Ammon's horn (tissue), 1 donor: Measurements from ENCODE around the gene ADARB2.
"Not testable (repeated sequence)": the region's sequence is repeated elsewhere in the genome, so short reads cannot be mapped to it uniquely, and the experiment has no call there.

Source experiments
- DNase-seq: peaks from one replicate; pipeline ENCODE4 v3.0.0-alpha.2; 2016; ENCODE audit warnings: low spot score

The ADARB2 gene

DNA sequence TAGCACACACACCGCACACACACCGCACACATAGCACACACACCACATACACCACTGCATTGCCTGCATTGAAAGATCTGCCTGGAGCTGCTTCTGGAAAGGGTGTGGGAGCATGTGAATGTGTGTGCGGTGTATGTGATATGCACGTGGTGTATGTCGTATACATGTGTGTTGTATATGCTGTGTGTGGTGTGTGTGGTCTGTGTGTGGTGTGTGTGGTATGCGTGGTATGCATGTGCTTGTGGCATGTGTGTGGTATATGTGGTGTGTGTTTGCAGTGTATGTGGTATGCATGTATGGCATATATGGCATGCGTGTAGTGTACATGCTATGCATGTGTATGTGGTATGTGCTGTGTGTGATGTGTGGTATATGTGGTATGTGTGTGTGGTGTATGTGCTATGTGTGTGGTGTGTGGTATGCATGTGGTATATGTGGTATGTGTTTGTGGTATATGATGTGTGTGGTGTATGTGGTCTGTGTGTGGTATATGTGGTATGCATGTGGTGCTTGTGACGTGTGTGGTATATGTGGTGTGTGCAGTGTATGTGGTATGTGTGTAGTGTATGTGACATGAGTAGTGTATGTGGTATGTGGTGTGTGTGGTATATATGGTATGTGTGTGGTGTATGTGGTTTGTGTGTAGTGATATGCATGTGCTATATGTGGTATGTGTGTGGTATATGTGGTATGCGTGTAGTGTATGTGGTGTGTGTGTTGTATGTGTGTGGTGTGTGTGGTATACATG is 505.0 kb downstream of the ADARB2 start:
- no peak for DNase-seq

DNA sequence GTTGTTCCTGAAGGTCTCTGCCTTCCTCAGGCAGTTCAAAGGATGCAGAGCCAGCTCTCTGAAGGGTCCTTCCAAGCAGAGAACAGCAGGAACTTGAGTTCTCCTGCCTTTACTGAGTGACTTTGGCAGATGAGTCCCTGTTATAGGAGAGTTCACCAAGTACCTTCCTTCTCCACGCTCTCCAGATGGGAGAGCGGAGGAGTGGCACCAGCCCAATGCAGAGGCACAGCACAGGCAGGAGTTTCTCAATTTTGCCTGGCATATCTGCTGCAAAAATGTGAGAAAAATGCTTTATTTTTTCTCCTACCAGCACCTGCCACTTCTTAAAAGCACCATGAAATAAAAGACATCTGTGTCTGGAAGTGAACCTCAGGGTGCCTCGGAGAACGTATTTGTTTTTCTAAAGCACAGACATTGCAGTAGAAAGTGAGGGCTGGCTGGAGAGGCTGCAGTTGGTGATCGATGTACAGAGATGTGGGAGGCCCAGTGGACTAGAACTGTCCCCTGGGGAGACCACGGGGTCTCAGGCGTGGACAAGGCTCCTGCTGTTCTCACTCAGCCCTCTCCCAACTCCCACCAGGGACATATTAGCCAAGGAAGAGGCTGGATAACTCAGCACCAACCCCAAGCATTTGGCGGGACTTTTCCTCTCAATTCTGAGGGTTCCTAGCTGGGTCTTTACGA is 506.6 kb downstream of the ADARB2 start:
- peak; percentile 62 for DNase-seq

DNA sequence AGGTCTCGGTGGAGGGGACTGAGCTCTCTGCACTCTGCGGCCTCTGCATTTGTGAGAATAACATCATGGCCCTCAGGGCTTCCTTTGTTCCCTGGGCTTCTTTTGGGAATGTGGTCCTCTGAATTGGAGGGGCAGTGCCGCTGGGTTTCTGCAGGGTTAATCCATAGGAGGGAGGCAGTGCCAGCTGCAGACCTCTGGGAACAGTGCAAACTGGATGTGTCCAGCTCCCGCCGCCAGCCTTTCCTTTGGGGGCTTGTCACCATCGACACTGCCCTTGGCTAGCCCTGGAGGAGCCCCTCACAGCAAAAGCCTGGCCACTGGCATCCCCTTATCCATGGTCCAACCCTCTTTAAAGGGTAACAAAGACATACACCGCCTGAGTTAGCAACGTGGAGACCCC is 507.2 kb downstream of the ADARB2 start:
- DNase-seq: no peak

DNA sequence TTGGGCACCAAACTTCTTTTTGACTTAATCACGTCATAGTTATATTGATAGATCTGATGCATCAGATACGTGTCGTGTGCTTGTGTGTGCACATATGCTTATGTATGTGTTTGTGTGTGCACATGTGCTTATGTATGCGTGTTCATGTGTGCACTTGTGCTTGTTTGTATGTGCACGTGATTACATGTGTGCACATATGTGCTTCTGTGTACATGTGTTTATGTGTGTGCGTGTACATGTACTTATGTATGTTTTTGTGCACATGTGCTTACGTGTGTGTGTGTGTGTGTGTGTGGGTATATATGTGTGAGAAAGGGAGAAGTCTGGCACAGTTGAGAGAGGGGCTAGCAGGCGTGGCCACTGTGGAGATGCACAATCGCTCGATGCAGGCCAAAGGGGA is 507.8 kb downstream of the ADARB2 start:
- no peak for DNase-seq

DNA sequence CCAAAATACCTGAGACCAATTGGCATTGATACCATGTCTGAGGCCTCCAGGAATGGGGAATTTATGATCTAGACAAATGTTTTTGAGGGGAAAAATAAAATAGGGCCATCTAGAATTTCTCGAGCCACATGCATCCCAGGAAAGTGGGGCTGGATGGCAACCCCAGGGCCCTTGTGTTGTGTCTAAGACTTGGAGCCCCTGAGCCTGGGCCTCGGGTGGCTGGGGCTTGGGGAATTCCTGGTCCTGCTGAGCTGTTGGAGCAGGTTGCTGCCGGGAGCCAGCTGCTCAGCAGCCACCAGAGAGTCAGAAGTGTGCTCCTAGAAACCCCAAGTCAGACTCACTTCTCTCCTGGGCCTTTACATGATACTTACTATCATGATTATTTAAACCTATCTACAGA is 508.2 kb downstream of the ADARB2 start:
- no peak for DNase-seq

DNA sequence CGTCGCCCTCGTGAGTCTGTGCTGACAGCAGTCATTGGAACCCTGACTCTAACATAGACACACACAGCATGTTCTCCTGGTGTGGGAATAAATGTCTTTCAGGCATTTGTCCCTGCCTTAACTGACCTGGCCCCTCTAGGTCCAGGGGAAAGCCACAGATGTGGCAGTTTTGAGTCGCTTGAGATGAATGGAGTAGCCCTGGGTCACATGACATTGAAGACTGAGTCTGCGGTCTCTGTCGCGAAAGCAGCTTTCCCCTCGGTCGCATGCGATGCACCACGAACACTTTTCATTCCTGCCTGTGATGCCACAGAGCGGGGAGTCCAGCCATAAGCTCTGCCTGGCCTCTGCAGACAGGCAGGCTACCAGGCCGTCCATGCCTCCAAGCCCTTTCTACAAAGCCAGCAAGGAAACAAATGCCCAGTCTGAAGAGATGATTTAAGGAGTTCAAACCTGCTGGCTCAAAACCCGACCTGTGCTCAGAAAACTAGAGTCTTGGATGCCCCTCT is 508.8 kb downstream of the ADARB2 start:
- no peak for DNase-seq

DNA sequence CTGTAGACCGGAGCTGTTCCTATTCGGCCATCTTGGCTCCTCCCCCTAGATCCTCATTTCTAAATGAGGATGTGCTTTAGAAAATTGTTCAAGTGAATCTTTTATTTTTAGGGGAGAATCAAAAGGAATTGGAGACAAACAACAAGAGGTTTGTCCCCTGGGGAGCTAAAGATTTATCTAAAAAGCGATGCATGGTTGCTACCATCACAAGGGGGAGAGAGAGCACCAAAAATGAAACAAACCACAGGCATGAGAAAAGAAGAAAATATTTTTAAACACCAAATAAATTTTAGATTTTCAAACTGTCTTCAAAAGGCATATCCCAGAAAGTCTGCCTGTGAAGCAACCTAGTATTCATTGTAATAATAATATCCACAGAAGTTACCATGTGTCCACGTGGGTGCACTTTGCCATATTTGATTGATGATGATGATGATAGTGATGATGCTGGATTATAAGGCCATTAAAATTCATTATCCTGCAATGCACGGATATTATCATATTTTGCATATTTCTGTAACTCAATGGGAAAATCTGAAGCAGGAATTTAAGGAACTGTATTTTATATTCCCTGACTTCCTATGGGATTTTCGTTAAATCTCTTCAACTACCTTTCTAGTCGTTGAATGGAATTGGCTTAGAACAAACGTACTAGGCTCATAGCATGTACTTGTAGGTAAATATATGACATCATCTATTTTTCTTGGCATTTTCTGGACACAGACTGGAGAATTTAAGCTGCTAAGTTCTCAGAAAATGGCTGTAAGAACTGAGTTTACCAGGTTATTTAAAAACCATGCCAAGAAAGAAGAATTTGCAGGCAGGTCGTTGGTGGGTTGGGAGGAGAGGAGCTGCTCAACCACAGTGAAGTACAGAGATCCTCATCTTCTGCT is 509.6 kb downstream of the ADARB2 start:
- no peak for DNase-seq

DNA sequence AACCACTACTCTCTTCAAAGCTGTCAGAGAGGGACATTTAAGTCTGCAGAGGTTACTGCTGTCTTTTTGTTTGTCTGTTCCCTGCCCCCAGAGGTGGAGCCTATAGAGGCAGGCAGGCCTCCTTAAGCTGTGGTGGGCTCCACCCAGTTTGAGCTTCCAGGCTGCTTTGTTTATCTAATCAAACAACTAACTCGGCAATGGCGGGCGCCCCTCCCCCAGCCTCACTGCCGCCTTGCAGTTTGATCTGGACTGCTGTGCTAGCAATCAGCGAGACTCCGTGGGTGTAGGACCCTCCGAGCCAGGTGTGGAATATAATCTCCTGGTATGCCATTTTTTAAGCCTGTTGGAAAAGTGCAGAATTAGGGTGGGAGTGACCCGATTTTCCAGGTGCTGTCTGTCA is 510.4 kb downstream of the ADARB2 start:
- not testable (repeated sequence) for DNase-seq

DNA sequence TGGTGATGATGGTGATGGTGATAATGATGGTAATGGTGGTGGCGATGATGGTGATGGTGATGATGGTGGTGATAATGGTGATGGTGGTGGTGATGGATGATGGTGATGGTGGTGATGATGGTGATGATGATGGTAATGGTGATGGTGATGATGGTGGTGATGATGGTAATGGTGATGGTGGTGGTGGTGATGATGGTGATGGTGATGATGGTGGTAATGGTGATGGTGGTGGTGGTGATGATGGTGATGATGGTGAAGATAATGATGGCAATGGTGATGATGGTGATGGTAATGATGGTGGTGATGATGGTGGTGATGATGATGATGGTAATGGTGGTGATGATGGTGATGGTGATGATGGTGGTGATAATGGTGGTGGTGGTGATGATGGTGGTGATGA is 517.5 kb downstream of the ADARB2 start:
- DNase-seq: not testable (repeated sequence)

DNA sequence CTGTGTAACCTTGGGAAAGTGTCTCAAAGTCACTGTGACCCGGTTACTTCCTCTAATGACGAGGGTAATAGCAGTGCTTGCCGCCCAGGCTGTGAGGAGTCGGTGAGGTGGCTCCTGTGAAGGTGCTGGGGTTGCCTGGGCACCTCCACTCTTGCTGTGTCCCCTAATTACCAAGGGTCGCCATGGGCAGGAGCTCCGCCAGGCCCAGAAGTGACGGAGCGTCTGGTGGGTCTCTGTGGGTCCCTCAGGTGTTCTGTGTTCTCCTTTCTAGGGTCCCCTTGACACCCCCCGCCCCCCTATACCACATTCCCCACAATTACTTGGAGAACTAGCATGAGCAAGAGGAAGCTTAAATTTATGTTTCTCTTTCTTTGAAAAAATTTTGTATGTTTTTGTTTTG is 519.7 kb downstream of the ADARB2 start:
- DNase-seq: no peak

DNA sequence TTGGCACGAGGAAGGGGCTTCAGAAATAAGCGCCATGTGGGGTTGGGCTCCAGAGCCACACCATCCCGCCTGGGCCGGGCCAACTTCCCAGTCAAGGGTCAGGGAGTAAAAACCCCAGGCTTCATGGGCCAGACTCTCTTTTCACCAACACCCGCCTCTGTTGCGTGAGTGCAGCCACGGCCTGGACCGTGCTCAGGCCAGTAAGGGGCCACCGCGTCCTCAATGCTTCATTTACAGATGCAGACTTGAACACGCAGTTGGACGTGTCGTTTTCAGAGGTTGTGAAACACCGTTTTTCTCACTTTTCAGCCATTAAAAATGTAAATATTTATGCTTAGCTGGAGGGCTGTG is 520.1 kb downstream of the ADARB2 start:
- no peak for DNase-seq

DNA sequence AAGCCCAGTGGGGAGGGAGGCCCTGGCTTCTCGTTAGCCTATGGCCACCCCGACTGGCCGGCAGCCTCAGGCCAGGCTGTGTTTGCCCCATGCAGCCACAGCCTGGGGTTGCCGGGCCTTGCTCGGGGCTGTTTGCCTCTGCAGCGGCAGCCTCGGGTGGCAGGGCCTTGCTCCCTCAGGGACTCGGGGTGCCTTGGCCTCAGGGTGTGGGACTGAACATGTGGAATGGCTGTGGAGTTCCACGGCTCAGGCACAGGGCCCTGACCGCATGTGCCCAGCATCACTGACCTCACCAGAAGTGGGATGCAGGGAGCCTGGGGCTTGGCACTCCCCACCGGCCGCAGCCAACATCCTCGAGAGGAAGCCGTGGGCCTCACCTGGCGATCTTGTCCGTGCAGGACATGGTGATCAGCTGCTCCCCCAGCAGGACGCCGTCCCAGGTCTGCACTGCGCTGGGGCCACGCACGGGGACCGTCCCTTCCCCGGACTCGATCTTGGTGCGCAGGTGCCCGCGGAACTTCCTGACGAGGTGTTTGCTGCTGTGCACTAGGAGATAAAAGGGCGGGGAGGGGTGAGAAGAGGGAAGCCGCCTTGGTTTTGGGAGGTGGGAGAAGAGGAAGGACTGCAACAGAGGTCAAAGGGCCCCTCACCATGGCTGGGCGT is 520.6 kb downstream of the ADARB2 start:
- DNase-seq: no peak

DNA sequence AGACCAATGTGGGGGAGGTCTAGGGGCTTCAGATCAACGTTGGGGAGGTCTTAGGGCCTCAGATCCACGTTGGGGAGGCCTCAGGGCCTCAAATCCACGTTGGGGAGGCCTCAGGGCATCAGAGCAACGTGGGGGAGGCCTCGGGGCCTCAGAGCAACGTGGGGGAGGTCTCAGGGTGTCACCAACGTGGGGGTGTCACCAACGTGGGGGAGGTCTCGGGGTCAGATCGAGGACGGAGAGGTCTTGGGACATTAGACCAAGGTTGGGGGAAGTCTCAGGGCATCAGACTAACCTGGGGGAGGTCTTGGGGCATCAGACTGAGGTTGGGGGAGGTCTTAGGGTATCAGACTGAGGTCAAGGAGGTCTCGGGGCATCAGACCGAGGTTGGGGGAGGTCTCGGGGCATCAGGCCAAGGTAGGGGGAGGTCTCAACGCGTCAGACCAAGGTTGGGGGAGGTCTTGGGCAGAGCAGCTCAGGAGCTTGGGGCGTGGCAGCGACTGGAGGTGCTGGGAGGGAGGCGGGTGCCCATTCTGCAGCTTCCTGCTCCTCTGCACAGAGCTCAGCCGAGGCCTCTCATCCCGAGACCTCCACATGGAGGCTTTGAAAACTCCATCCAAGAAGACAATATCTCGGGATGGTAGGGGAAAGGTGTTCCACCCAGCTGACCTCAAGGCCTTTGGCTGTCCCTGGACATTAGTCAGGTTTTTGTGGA is 521.3 kb downstream of the ADARB2 start:
- no peak for DNase-seq

DNA sequence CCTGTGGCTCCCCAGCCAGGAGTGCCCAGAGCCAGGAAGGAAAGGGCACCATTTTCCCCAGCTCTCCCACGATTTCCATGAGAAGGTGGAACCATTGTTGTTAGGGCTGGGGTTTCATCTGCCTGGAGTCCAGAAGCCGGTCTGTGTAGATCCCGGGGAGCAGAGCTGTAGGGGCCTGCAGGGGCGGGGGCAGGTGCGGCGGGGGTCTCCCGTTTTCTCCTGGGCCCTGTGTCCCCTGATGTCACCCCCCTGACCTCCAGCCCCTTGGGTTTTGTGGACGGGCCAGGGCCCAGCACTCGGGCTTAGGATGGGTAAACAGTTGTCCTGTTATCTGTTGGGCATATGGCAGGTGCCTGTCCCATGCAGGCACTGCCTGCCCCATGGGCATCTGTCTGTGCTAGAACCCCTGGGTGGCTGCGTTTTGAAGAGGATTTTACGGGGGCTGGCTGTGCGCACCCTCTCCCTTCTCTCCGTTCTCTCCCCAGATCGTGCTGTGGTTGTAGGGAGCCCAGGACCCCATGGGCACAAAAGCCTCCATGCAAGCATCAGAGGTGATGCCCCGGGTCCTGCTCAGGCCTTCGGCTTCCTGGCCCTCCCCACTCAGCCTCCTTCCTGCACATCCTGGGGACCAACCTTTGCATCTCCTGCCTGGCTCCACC is 522.3 kb downstream of the ADARB2 start:
- no peak for DNase-seq

DNA sequence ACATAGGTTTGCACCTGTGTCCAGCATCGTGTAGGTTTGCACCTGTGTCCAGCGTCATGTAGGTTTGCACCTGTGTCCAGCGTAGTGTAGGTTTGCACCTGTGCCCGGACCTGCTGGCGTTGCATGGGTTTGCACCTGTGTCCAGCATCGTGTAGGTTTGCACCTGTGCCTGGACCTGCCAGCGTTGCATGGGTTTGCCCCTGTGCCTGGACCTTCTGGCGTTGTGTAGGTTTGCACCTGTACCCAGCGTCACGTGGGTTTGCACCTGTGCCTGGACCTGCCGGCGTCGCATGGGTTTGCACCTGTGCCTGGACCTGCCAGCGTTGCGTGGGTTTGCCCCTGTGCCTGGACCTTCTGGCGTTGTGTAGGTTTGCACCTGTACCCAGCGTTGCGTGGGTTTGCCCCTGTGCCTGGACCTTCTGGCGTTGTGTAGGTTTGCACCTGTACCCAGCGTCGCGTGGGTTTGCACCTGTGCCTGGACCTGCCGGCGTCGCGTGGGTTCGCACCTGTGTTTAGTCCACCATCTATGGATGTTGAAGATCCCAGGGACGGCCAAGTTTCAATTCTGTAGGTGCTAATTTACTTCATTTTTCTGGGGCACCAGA is 523.2 kb downstream of the ADARB2 start:
- DNase-seq: no peak

DNA sequence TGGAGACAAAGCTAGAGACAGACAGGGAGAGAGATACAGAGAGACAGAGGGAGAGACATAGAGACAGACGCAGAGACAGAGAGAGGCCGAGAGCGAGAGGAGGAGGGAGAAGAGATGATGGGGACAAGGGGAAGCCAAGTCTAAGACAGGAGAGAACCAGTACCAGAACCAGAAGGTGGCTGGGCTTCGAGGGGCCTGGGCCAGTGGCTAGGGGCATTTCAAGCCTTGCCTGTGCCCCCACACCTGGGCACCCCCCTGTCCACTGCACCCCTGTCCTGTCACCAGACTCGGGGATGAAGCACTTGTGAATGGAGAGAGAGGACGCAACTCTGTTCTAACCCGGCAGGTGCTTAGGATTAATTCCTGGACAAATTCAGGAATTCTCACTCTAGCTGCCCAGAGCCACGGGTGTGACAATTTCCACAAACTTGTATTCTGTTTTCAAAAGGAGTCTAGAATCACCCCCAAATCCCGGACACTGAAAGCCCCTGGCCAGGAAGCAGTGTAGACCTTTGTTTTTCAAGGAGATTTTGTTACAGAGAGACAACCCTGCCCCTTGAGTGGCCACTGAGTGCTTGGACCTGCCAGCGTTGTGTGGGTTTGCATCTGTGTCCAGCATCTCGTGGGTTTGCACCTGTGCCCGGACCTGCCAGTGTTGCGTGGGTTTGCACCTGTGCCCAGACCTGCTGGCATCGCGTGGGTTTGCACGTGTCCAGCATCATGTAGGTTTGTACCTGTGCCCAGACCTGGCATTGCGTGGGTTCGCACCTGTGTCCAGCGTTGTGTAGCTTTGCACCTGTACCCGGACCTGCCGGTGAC is 523.9 kb downstream of the ADARB2 start:
- DNase-seq: no peak

DNA sequence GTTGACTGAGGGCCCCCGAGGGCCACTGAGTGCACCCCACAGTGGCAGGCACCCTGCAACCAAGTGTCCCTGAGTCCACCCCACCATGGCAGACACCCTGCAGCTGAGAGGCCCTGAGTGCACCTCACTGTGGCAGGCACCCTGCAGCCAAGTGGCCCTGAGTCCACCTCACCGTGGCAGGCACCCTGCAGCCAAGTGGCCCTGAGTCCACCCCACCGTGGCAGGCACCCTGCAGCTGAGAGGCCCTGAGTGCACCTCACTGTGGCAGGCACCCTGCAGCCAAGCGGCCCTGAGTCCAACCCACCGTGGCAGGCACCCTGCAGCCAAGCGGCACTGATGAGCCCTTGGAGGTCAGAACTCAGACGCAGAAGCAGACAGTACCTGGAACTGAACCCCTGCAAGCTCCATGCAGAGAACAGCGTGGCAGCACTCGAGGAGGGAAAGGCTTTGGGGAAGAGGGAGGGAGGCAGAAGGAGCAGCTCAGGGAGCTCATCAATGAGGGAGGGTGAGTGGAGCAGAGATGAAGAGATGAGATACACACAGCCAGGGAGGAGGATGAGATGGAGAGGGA is 524.7 kb downstream of the ADARB2 start:
- no peak for DNase-seq

DNA sequence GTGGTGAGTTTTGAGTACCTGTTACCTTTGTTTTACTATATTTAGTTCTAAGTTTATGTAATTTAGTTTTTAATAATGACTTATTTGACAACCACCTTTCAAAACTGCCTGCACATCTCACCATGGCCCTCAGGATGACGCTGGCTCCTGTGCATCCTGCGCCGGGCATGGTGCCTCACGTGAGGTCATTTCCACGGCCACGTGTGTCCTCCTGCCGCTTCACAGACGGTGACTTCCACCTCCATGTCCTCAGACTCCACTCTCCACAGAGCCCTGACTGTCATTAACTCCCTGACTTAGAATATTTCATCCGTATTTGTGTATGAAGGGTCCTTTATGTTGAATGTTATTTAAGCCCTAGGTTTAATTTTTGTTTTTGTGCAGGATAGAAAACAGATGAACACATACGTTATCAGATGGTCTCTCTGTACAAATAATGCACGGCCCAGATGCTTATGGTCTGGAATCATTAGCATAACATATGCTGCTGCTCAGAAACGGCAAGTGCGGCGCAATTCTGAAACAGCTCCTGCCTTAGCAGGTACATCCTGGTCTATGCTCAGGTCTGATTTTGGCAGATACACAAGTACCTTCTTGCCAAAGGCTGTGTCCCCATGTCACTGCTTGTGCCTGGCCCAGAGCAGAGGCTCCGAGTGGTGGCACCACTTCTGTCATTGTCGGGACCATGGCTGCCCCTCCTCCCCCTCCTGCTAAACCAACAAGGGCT is 525.3 kb downstream of the ADARB2 start:
- no peak for DNase-seq

DNA sequence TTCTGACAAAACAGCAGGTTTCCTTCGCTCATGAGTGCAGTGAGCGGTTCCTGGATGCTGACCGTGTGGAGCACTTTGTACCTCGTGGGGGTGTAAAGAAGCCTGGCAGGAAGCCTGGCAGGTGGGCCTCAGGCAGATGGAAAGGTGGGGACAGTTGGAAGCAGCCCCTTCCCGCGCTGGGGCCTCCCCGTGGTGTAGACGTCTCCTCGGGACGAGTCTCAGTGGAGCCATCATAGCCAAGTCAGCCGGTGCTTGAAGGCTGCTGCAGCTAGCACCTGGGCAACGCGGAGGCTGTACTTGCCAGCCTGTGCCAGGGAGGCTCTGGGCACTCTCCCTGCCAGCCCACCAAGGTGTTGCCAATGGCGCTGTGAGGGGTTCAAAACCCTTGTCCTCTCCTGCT is 526.7 kb downstream of the ADARB2 start:
- DNase-seq: no peak
